Ectodermal cell (in vitro differentiated cells): ENCODE results near the gene DYRK1A.

Source experiments
- H3K27ac ChIP-seq: 2 replicates; pipeline ENCODE4 v1.7.0; 2013; ENCODE audit warnings: mild to moderate bottlenecking, low read depth, low read length; ENCODE audit not compliant: insufficient read depth, poor library complexity, severe bottlenecking
- H3K27me3 ChIP-seq: 2 replicates; pipeline ENCODE4 v1.7.0; 2013; ENCODE audit warnings: mild to moderate bottlenecking, low read length; ENCODE audit not compliant: insufficient read depth, control insufficient read depth, poor library complexity, severe bottlenecking
- H3K36me3 ChIP-seq: one replicate; pipeline ENCODE4 v1.7.0; 2013; ENCODE audit warnings: low read length; ENCODE audit not compliant: control insufficient read depth, insufficient read depth
- H3K4me1 ChIP-seq: one replicate; pipeline ENCODE4 v1.7.0; 2013; ENCODE audit warnings: low read length; ENCODE audit not compliant: control insufficient read depth, insufficient read depth
- H3K4me3 ChIP-seq: 2 replicates; pipeline ENCODE4 v1.7.0; 2013; ENCODE audit warnings: low read depth, low read length, control low read depth; ENCODE audit not compliant: insufficient read depth
- H3K9me3 ChIP-seq: 2 replicates; pipeline ENCODE4 v1.7.0; 2013; ENCODE audit warnings: mild to moderate bottlenecking, low read length, moderate library complexity; ENCODE audit not compliant: control insufficient read depth
- WGBS, 2 experiments: methylation state at CpG; one replicate each; pipeline ENCODE4 v1.1.7; 2013; ENCODE audit warnings: missing lambda C conversion rate in 2 of 2; 5-methylcytosine and 5-hydroxymethylcytosine counted together

DYRK1A gene

DNA sequence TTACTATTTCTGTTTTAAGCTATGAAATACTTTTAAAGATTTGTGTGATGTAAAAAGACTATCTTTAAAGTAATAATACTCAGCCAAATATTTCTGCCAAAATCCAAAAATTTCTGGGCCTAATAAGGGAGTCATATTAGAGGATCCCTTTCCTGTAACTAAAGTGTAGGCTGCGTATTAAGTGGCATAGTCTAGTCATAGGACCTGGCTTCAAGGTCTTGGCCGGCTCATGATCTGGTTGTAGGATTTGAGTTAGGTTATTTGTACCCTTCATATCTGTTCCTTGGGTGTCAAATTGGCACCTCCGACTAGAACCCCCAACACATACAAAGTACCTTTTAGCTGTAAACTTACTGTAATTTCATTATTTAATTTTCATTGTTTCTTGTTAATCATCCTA is 107.8 kb downstream of the DYRK1A start:
- Histone ChIP-seq H3K4me1 (peaks cover 7% of the 10 kb centered on the region), H3K27ac (no peak overlapping the region), H3K9me3 (no peaks in the 10 kb centered on the region), H3K4me3 (no peak overlapping the region), H3K27me3 (no peaks in the 10 kb centered on the region), H3K36me3 (no peaks in the 10 kb centered on the region)
- 93 to 100% methylated on average over 2 of the region's 3 CpGs for WGBS, 2 experiments

- Histone ChIP-seq H3K36me3 (peaks cover 5% of the 10 kb centered on the region), H3K27me3 (no peaks in the 10 kb centered on the region), H3K9me3 (no peaks in the 10 kb centered on the region), H3K4me3 (no peak overlapping the region), H3K27ac (no peak overlapping the region), H3K4me1 (peaks cover 7% of the 10 kb centered on the region)
Measured at GRCh38 chr21:37475186-37475868, 108.8 kb downstream of the DYRK1A start.

DNA sequence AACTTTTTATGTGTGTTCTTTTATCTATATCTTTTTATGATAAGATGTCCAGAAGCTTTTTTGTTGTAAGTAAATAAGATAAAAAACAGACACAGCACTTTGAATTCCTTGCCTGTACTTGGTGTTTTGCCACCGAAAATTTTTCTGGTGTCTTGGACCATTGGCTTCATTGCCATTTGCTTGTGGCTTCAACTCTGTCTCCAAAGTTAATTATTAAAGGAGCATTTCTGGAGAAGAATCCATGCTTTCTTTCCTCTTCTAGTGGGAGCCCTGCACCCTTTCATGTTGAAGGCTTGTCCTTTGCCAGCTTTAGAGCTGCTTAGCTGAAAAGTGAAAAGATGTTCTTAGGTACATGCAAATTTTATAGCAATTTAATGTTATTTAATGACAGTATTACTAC is 112.2 kb downstream of the DYRK1A start:
- Histone ChIP-seq H3K9me3 (no peaks in the 10 kb centered on the region), H3K27ac (no peak overlapping the region), H3K36me3 (peaks cover 5% of the 10 kb centered on the region), H3K27me3 (no peaks in the 10 kb centered on the region), H3K4me3 (no peak overlapping the region), H3K4me1 (peaks cover 7% of the 10 kb centered on the region)
- WGBS, 2 experiments: 92 to 95% methylated on average over 1 of the region's 1 CpG

DNA sequence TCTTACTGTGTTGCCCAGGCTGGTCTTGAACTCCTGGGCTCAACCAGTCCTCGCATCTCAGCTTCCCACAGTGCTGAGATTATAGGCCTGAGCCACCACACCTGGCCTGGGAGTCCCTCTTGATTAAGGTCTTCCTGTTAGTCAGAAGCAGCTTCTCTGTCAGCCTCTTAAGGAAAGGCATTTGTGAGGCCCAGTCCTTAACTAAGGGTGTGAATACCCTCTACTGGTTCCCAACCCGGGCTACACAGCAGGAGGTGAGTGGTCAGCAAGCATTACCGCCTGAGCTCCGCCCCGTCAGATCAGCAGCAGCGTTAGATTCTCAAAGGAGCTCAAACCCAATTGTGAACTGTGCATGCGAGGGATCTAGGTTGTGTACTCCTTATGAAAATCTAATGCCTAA is 117.2 kb downstream of the DYRK1A start:
- Histone ChIP-seq H3K36me3 (peaks cover 17% of the 10 kb centered on the region), H3K9me3 (no peaks in the 10 kb centered on the region), H3K4me1 (no peaks in the 10 kb centered on the region), H3K27me3 (no peaks in the 10 kb centered on the region), H3K4me3 (no peak overlapping the region), H3K27ac (no peak overlapping the region)
- WGBS, 2 experiments: 79 to 83% methylated on average over 7 of the region's 7 CpGs

GRCh38 chr21:37484535-37485474 is 118.2 kb downstream of the DYRK1A start:
- Histone ChIP-seq H3K4me1 (no peaks in the 10 kb centered on the region), H3K4me3 (no peak overlapping the region), H3K27me3 (no peaks in the 10 kb centered on the region), H3K9me3 (no peaks in the 10 kb centered on the region), H3K27ac (peak overlapping the region; percentile 33), H3K36me3 (peaks cover 17% of the 10 kb centered on the region)
- 92 to 94% methylated on average over 7 of the region's 7 CpGs for WGBS, 2 experiments

DNA sequence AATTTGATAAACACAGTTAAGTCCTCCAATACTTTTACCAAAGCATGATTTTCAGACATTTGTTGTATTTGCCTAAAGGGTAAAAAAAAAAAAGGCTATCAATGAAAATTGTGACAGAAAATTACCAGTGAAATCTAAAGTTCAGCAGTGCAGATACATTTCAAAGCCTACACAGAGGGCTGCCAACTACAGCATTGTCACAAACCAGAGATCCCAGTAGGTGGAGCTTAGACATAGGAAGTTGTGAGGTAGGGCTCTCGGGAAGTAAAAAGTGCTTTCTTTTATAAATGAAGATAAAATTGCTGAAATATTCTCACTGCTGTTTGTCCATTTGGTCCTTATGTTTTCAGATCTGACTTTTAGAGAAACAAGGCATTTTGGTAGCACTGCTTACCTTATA is 123.0 kb downstream of the DYRK1A start:
- H3K27ac ChIP-seq: no peak overlapping the region
- H3K4me3 ChIP-seq: no peak overlapping the region
- H3K27me3 ChIP-seq: no peaks in the 10 kb centered on the region
- no peaks in the 10 kb centered on the region for H3K9me3 ChIP-seq
- H3K36me3 ChIP-seq: peaks cover 16% of the 10 kb centered on the region
- H3K4me1 ChIP-seq: no peaks in the 10 kb centered on the region
- 91 to 100% methylated on average over 1 of the region's 1 CpG for WGBS, 2 experiments

DNA sequence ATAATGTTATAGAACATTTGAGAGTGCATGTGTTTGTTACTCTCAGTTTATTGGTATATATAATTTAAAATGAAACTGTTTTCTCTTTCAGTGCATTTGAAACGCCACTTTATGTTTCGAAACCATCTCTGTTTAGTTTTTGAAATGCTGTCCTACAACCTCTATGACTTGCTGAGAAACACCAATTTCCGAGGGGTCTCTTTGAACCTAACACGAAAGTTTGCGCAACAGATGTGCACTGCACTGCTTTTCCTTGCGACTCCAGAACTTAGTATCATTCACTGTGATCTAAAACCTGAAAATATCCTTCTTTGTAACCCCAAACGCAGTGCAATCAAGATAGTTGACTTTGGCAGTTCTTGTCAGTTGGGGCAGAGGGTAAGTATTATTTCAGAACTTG is 123.5 kb downstream of the DYRK1A start:
- 95 to 96% methylated on average over 7 of the region's 7 CpGs for WGBS, 2 experiments
- H3K36me3 ChIP-seq: peaks cover 16% of the 10 kb centered on the region

DNA sequence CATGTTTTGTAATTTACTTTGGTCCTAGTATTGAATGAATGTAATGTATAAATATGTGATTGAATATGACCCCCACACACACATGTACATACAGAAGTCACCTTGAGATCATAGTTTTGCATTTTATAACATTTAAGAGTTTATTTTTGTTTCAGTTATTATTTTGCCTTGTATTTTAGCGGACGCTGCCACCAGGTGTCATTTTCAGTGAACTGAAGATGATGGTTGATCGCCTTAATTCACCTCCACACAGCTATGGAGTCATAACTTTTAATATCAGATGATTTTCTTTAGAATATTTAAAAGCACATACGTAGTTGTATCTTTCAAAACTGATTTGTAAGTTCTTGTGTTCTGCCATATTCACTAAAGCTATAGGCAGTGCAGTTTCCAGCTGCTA is 130.4 kb downstream of the DYRK1A start:
- Histone ChIP-seq H3K4me3 (no peak overlapping the region), H3K4me1 (no peaks in the 10 kb centered on the region), H3K9me3 (no peaks in the 10 kb centered on the region), H3K36me3 (peaks cover 22% of the 10 kb centered on the region), H3K27ac (no peak overlapping the region), H3K27me3 (no peaks in the 10 kb centered on the region)
- 86 to 100% methylated on average over 1 to 4 of the region's 4 CpGs for WGBS, 2 experiments

More for the DNA sequence above, 123.5 kb downstream of the DYRK1A start:
- Histone ChIP-seq H3K4me1 (no peaks in the 10 kb centered on the region), H3K9me3 (no peaks in the 10 kb centered on the region), H3K27me3 (no peaks in the 10 kb centered on the region), H3K4me3 (no peak overlapping the region), H3K27ac (no peak overlapping the region)

DNA sequence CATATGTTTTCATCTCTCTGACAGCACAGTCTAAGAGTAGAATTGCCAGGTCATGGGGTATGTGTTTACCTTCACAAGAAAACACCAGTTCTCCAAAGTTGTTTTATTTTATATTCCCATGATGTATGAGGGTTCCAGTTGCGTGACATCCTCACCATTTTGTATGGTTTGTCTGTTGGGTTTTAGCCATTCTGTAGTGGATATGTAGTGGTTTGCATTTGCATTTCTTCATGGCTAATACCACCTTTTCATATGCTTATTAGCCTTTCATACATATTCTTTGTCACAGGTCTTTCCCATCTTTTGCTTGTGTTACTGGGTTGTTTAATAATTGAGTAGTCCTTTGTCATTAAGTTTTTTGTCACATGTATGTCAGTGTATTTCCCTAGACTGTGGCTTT is 132.1 kb downstream of the DYRK1A start:
- 71% methylated on average over 1 of the region's 1 CpG; no CpG with 5 or more reads in 1 of the 2 experiments for WGBS, 2 experiments
- H3K27ac ChIP-seq: no peak overlapping the region
- H3K27me3 ChIP-seq: no peaks in the 10 kb centered on the region
- H3K4me3 ChIP-seq: no peak overlapping the region
- H3K4me1 ChIP-seq: no peaks in the 10 kb centered on the region
- H3K36me3 ChIP-seq: peaks cover 22% of the 10 kb centered on the region
- H3K9me3 ChIP-seq: no peaks in the 10 kb centered on the region

DNA sequence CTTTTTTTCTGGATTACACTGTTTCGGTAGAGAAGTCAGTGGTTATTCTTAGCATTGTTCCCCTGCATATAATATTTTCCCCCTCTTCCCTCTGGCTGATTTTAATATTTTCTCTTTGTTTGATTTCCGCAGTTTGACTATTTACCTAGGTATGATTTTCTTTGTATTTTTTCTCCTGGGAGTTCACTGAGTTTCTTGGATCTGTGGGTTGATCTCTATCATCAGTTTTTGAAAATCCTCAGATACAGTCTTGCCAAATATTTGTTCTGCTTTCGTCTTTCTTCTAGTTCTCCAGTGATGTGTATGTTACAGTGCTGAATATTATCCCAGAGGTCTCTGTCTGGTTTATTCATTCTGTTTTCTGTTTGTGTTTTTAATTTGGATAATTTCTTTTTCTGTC is 136.4 kb downstream of the DYRK1A start:
- WGBS, 2 experiments: 97 to 100% methylated on average over 2 to 3 of the region's 3 CpGs
- no peak overlapping the region for H3K27ac ChIP-seq
- no peaks in the 10 kb centered on the region for H3K27me3 ChIP-seq
- no peaks in the 10 kb centered on the region for H3K9me3 ChIP-seq
- peaks cover 33% of the 10 kb centered on the region for H3K36me3 ChIP-seq
- no peak overlapping the region for H3K4me3 ChIP-seq
- H3K4me1 ChIP-seq: no peaks in the 10 kb centered on the region
